GM23248 (cell line): ENCODE measurements around the gene NAA20. TPM values are rescaled to one million over a fixed set of nuclear protein-coding genes. Genes with fewer than 3 reads are reported as not detected.

ENCODE experiments used
- DNase-seq: peaks from one replicate; pipeline ENCODE4 v3.0.0-alpha.2; 2015
- H2AFZ ChIP-seq: fragments of 200-600 bp; sonication (generic); 2 replicates; pipeline ENCODE4 v1.6.1; 2016; ENCODE audit warnings: antibody characterized with exemption
- H3F3A ChIP-seq: fragments of 200-600 bp; sonication (generic); 2 replicates; pipeline ENCODE4 v1.6.1; 2016; ENCODE audit warnings: mild to moderate bottlenecking, antibody characterized with exemption, mixed run types; ENCODE audit not compliant: insufficient read depth
- H3K27ac ChIP-seq: fragments of 200-600 bp; sonication (generic); 2 replicates; pipeline ENCODE4 v1.5.1; 2016; ENCODE audit warnings: mild to moderate bottlenecking
- H3K27me3 ChIP-seq: fragments of 200-600 bp; sonication (generic); replicated peaks from 2 replicates; pipeline ENCODE4 v1.6.1; 2016; ENCODE audit warnings: mild to moderate bottlenecking; ENCODE audit not compliant: insufficient read depth
- H3K36me3 ChIP-seq: fragments of 200-600 bp; sonication (generic); 2 replicates; pipeline ENCODE4 v1.6.1; 2016; ENCODE audit warnings: low read depth, mild to moderate bottlenecking
- H3K4me1 ChIP-seq: fragments of 200-600 bp; sonication (generic); 2 replicates; pipeline ENCODE4 v1.6.1; 2016; ENCODE audit warnings: mild to moderate bottlenecking; ENCODE audit not compliant: insufficient read depth
- H3K4me2 ChIP-seq: fragments of 200-600 bp; sonication (generic); one replicate; pipeline ENCODE4 v1.6.1; 2016; ENCODE audit warnings: mild to moderate bottlenecking; ENCODE audit not compliant: unreplicated experiment
- H3K4me3 ChIP-seq: fragments of 200-600 bp; sonication (generic); 2 replicates; pipeline ENCODE4 v1.5.1; 2016; ENCODE audit warnings: mild to moderate bottlenecking
- H3K79me2 ChIP-seq: fragments of 200-600 bp; sonication (generic); 2 replicates; pipeline ENCODE4 v1.6.1; 2016; ENCODE audit warnings: mild to moderate bottlenecking; ENCODE audit not compliant: insufficient read depth
- H3K9ac ChIP-seq: fragments of 200-600 bp; sonication (generic); 2 replicates; pipeline ENCODE4 v1.6.1; 2016; ENCODE audit warnings: mild to moderate bottlenecking
- H3K9me2 ChIP-seq: fragments of 200-600 bp; sonication (generic); 2 replicates; pipeline ENCODE4 v1.6.1; 2016; ENCODE audit warnings: mixed run types, mild to moderate bottlenecking, moderate library complexity; ENCODE audit not compliant: insufficient read depth
- H3K9me3 ChIP-seq: fragments of 200-600 bp; sonication (generic); one replicate; pipeline ENCODE4 v1.6.1; 2017; ENCODE audit warnings: low read depth
- H4K20me1 ChIP-seq: fragments of 200-600 bp; sonication (generic); 2 replicates; pipeline ENCODE4 v1.6.0; 2016; ENCODE audit not compliant: insufficient read depth
- EZH2 ChIP-seq: fragments of 200-600 bp; sonication (generic); IDR thresholded peaks from 2 replicates; pipeline ENCODE4 v1.6.1; 2018; ENCODE audit warnings: antibody characterized with exemption, mild to moderate bottlenecking; ENCODE audit not compliant: insufficient read depth, poor library complexity, severe bottlenecking
- EZH2phosphoT487 ChIP-seq: fragments of 200-600 bp; sonication (generic); IDR thresholded peaks from 2 replicates; pipeline ENCODE4 v1.6.1; 2018; ENCODE audit warnings: antibody characterized with exemption, moderate library complexity, mild to moderate bottlenecking, low read depth; ENCODE audit not compliant: insufficient read depth
- WGBS, 2 experiments: methylation state at CpG; one replicate each; pipeline ENCODE4 v1.1.6; 2015 to 2017; ENCODE audit warnings: low lambda C conversion rate in 2 of 2, low coverage in 1 of 2; ENCODE audit errors: missing lambda C conversion rate in 2 of 2; 5-methylcytosine and 5-hydroxymethylcytosine counted together
- in situ Hi-C: fragments of 300-500 bp; cut with MboI; formaldehyde crosslinking; loops from 2 replicates; pipeline ENCODE4 v1.15.0; 2020
- polyA plus RNA-seq: library from polyadenylated mRNA; unstranded; fragments of >200 nt; fragmentation: Nextera tagmentation; extraction: Ambion mirVana; gene quantifications from 2 replicates; pipeline ENCODE4 v1.2.1, GENCODE V29; 2016
- total RNA-seq: library from RNA; depleted of rRNA; stranded (reverse); fragments of >200 nt; shearing (Covaris generic); gene quantifications from 2 replicates; pipeline ENCODE4 v1.2.3, GENCODE V29; 2014

NAA20 gene
- total and polyA plus RNA-seq, 2 experiments from 2014 or later = 66.4 to 163 TPM

DNA sequence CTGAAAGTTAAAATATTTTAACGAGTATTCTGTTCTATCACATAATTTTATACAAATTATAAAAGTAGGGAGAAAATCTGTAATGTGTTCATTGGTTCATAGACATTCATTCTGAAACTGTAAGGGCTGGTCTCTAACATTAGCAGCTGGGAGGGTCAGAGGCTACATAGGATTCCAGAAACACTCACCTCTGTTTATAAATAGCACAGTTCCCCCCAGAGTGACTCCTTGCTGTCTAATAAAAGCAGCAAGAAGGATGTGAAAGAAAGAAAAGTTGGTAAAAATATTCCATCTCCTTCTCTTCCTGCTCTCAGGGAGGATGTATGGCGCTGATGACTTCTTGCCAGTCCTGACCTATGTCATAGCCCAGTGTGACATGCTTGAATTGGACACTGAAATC, 25.3 kb upstream of the NAA20 start:
- in situ Hi-C loops = loop anchor here (25.0 kb wide), 1 partner anchor 205 kb away; no protein-coding TSS in a partner anchor
- no peak for DNase-seq
- Histone ChIP-seq H3F3A (peaks cover 59% of the 10 kb centered on the region), H4K20me1 (no peaks in the 10 kb centered on the region), H3K4me2 (peak overlapping the region; percentile 88), H3K9ac (peak overlapping the region; percentile 66), H2AFZ (no peak overlapping the region), H3K9me3 (no peaks in the 10 kb centered on the region), H3K36me3 (peaks cover 13% of the 10 kb centered on the region; the same call in 1 of the 2 replicates), H3K79me2 (peaks cover 86% of the 10 kb centered on the region), H3K9me2 (no peaks in the 10 kb centered on the region), H3K27ac (peak overlapping the region; percentile 87), H3K27me3 (no peaks in the 10 kb centered on the region), H3K4me1 (peaks cover 58% of the 10 kb centered on the region), H3K4me3 (peak overlapping the region; percentile 63; the same call in 1 of the 2 replicates)
- TF ChIP-seq EZH2 (no peak), EZH2phosphoT487 (no peak)
- WGBS, 2 experiments = 96 to 97% methylated on average over 2 of the region's 2 CpGs

DNA sequence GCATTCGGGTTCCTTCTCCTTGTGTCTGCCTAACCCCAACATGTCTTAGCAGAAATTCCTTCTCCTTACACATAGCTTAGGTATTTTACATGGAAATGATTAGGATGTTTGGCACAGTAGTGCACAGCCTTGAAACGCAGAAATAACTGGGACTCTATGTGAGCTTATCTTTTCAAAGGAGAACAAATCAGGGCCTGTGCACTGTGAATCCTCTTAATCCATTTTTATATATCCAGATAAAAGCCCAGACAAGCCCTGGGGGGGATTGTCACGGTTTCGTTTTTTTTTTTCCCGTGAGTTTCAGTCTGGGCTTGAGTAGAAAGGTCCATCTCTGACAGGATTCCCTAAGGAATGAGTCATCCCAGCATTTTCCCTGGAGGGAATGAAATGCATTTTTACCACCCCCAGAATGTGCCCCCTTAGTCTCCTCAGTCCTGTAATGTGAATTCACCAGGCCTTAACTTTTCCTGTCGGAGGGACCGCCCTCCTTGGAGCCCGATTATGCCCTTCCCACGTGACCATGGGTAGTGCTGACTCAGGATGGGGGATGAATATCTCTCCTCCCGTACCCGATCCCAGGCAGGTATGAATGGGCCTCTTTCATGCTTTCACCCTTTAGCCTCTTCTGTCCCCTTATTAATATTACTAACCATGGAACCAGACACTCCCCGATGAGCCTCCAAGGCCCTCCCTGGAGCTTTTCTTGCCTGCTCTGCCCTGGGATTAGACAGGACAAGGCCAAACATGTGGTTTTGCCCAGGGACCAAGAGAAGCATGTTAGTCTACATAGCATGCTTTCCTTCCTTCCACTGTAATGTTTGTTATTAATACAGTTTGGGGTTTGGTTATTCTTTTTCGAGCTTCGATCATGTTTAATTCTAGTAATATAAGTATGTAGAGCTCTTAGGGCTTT, 23.9 kb upstream of the NAA20 start:
- in situ Hi-C loops = loop anchor here (25.0 kb wide), 1 partner anchor 206 kb away; no protein-coding TSS in a partner anchor
- H3K79me2 ChIP-seq = peaks cover 86% of the 10 kb centered on the region

DNA sequence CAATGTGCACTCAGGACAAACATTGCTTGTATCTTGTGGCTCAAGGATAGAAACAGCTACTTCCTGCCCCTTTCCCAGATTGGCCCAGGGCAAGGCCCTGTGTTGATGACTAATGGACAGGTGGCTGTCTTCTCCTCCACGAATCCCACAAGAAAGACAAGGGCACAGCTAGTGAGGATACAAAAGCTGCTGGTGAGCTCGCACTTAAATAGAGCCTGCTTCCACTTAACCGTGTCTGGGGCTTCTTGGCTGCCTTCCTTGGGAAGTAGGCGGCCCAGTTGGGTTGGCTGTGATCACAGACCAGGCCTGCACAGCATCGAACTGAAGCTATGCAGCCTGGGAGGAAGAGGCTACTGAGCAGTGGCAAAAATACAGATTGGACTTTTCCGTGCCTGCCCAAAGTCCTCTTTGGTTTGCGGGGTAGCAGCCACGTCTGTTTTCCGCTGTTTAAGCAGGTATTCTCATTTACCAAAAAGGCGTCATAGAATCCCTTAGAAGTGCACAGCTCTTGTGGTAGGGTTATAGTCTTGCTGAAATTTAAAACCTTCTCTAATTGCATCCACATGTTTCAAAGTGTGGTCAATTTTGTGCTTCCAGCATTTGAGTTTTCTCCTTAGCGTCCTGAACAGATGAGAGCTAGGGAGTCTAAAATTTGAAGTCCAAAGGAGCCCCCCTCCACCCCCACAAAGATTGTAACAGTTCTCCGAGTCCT, 23.0 kb upstream of the NAA20 start:
- peaks cover 86% of the 10 kb centered on the region for H3K79me2 ChIP-seq

More for the DNA sequence above, 23.9 kb upstream of the NAA20 start:
- H3K9ac ChIP-seq = peak overlapping the region; percentile 66
- H3K4me2 ChIP-seq = peak overlapping the region; percentile 88
- H3F3A ChIP-seq = peaks cover 48% of the 10 kb centered on the region
- H3K27ac ChIP-seq = peak overlapping the region; percentile 87
- H3K9me2 ChIP-seq = no peaks in the 10 kb centered on the region
- H3K27me3 ChIP-seq = no peaks in the 10 kb centered on the region
- no peaks in the 10 kb centered on the region for H4K20me1 ChIP-seq
- H3K9me3 ChIP-seq = no peaks in the 10 kb centered on the region
- H3K36me3 ChIP-seq = peaks cover 21% of the 10 kb centered on the region; the same call in 1 of the 2 replicates
- peak overlapping the region; percentile 63 for H3K4me3 ChIP-seq
- TF ChIP-seq EZH2phosphoT487 (no peak), EZH2 (no peak)
- WGBS, 2 experiments = 1 to 2% methylated on average over 14 of the region's 14 CpGs
- peaks cover 51% of the 10 kb centered on the region for H3K4me1 ChIP-seq
- DNase-seq = peak; percentile 90
- H2AFZ ChIP-seq = no peak overlapping the region

More for the DNA sequence above, 23.0 kb upstream of the NAA20 start:
- DNase-seq = peak; percentile 63
- no peaks in the 10 kb centered on the region for H4K20me1 ChIP-seq
- no peak overlapping the region for H2AFZ ChIP-seq
- peaks cover 48% of the 10 kb centered on the region for H3F3A ChIP-seq
- H3K4me1 ChIP-seq = peaks cover 51% of the 10 kb centered on the region
- peaks cover 27% of the 10 kb centered on the region; the same call in 1 of the 2 replicates for H3K36me3 ChIP-seq
- in situ Hi-C loops = loop anchor here (25.0 kb wide), 1 partner anchor 207 kb away; no protein-coding TSS in a partner anchor
- no peaks in the 10 kb centered on the region for H3K9me3 ChIP-seq
- no peaks in the 10 kb centered on the region for H3K27me3 ChIP-seq
- 10 to 14% methylated on average over 12 of the region's 12 CpGs for WGBS, 2 experiments
- H3K4me3 ChIP-seq = peak overlapping the region; percentile 63
- H3K27ac ChIP-seq = peak overlapping the region; percentile 87
- TF ChIP-seq EZH2phosphoT487 (no peak), EZH2 (no peak)
- peak overlapping the region; percentile 66 for H3K9ac ChIP-seq
- peak overlapping the region; percentile 88 for H3K4me2 ChIP-seq
- no peaks in the 10 kb centered on the region for H3K9me2 ChIP-seq
